ENCODE measurements around the gene TRIP10. TPM values are rescaled to one million over a fixed set of nuclear protein-coding genes. Genes with fewer than 3 reads are reported as not detected.
"Not testable (repeated sequence)": the region's sequence is repeated elsewhere in the genome, so short reads cannot be mapped to it uniquely, and the experiment has no call there.

TRIP10 gene
- total RNA-seq, 2 experiments from 2014 or later = 11.1 to 11.2 TPM

DNA sequence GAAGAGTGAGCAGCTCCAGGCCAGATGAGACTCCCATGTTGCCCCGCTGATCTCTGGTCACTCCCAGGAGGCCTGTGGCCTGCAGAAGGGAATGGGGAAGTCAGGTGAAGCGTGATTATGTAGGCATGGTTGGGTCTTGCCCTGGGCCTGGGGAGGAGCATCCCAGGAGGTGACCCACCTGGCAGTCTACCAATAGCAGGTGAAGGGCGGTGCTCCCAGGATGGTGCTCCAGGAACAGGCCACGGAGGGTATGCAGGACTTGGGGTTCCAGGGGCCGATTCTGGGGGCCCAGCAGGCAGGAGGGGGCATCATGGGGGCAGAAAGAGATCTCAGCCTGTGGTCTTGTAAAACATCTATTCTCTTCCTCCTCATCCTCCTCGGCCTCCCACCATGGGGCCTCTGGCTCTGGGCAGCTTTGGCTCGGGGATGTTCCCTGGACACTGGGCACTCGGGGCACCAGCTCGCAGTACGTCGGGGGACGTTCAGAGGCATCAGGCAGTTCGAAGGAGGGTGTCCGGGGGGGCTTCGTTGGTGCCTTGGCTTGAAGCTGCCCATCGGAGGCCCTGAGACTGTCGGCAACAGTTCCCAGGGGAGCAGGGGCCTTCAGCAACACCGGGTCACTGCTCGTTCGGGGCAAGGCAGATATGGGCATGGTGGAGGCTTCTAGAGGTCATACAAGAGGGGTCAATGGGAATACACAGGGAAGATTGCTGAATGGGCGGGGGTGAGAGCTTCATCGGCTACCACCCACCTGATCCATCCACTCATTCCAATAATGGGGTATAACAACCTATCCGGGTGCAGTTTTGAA, 15.4 kb downstream of the TRIP10 start:
- ChIA-PET CTCF (interaction anchor here (0.6 to 3.4 kb wide), 2 partner anchors 17 to 231 kb away, joined by 3 to 14 read pairs; partner anchors contain the start of gene GPR108), POLR2A (no interaction called here)
- Mint-ChIP-seq H3K4me1 (peaks cover 22% of the 10 kb centered on the region), H3K4me3 (no peak overlapping the region), H3K27ac (peak overlapping the region; percentile 41), H3K36me3 (ENCODE audit: low read depth) (peaks cover 39% of the 10 kb centered on the region), H3K9me3 (no peaks in the 10 kb centered on the region), H3K27me3 (no peaks in the 10 kb centered on the region)
- DNase-seq = no peak

DNA sequence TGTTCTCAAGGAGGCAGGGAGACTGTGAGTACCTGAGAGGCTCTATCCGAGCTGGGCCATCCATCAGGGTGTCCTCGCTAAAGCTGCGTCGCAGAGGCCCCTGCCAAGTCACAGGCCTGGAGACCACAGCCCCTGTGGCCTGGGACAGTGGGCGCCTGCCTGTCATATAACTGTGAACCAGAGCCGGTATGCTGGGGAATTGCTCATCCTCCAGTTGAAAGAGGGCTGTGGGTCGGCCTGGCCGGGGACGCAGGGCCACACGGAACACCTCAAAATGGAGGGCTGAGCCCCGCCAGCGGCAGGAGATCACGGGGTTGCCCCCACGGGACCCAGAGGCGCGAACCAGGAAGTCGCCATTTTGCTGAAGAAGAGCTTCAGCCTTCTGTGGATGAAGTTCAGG, 21.1 kb downstream of the TRIP10 start:
- Mint-ChIP-seq H3K27ac (no peak overlapping the region), H3K4me1 (peaks cover 17% of the 10 kb centered on the region), H3K9me3 (no peaks in the 10 kb centered on the region), H3K36me3 (ENCODE audit: low read depth) (peaks cover 31% of the 10 kb centered on the region), H3K27me3 (no peaks in the 10 kb centered on the region), H3K4me3 (no peak overlapping the region)
- ChIA-PET POLR2A (no interaction called here), CTCF (interaction anchor here (1.1 to 1.4 kb wide), 4 partner anchors 10 to 25 kb away, joined by 3 to 4 read pairs (median 4); no protein-coding TSS in a partner anchor)
- DNase-seq = no peak

DNA sequence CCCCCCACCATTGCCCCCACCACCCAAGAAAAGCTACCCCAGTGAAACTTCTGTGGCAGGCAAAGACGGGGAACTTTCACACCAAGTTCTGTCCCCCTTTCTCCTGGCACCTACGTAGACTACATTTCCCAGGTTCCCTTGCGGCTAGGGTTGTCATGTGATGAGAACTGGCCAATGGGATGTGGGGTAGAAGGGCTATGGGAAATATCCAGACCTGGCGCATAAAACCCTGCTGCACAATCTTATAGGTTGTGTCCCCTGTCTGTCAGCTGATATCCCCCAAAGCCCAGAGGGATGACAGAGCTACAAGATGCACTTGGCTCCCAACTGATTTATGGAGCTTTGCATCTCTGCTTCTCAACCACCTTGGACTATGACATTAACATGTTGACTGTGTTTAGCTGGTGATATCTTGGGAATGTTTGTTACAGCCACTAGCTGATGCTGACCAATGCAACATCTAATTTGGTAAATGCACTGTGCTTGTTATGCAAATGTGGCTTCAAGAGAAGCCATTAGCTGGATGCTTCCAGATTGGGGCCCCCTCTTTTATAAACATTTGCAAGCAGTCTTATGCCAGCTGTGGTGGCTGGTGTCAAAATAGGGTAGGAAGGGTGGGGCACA, 21.7 kb downstream of the TRIP10 start:
- ChIA-PET CTCF (interaction anchor here (1.1 to 1.4 kb wide), 4 partner anchors 10 to 25 kb away, joined by 3 to 4 read pairs (median 4); partner anchors contain the start of gene VAV1), POLR2A (no interaction called here)

DNA sequence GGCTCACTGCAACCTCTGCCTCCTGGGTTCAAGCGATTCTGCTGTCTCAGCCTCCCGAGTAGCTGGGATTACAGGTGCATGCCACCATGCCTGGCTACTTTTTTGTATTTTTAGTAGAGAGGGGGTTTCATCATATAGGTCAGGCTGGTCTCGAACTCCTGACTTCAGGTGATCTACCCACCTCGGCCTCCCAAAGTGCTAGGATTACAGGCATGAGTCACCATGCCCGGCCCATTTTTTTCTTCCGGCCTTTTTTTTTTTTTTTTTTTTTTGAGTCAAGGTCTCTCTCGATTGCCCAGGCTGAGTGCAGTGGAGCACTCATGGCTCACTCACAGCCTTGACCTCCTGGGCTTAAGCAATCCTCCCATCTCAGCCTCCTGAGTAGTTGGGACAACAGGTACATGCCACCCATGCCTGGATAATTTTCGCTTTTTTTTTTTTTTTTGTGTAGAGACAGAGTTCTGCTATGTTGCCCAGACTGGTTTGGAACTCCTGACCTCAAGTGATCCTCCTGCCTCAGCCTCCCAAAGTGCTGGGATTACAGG, 22.8 kb downstream of the TRIP10 start:
- POLR2A ChIA-PET, H3K4me3 Mint-ChIP-seq, H3K27me3 Mint-ChIP-seq, H3K27ac Mint-ChIP-seq, H3K9me3 Mint-ChIP-seq, DNase-seq: not testable (repeated sequence)
- CTCF ChIA-PET = interaction anchor here (0.6 kb wide), 1 partner anchor 117 kb away, joined by 5 read pairs; no protein-coding TSS in a partner anchor
- peaks cover 31% of the 10 kb centered on the region for H3K36me3 Mint-ChIP-seq (ENCODE audit: low read depth)
- peaks cover 30% of the 10 kb centered on the region for H3K4me1 Mint-ChIP-seq

More for the DNA sequence above, 21.7 kb downstream of the TRIP10 start:
- no peak overlapping the region for H3K27ac Mint-ChIP-seq
- H3K9me3 Mint-ChIP-seq = no peaks in the 10 kb centered on the region
- H3K36me3 Mint-ChIP-seq (ENCODE audit: low read depth) = peaks cover 31% of the 10 kb centered on the region
- H3K4me3 Mint-ChIP-seq = no peak overlapping the region
- no peaks in the 10 kb centered on the region for H3K27me3 Mint-ChIP-seq
- H3K4me1 Mint-ChIP-seq = peaks cover 22% of the 10 kb centered on the region
- DNase-seq = no peak

DNA sequence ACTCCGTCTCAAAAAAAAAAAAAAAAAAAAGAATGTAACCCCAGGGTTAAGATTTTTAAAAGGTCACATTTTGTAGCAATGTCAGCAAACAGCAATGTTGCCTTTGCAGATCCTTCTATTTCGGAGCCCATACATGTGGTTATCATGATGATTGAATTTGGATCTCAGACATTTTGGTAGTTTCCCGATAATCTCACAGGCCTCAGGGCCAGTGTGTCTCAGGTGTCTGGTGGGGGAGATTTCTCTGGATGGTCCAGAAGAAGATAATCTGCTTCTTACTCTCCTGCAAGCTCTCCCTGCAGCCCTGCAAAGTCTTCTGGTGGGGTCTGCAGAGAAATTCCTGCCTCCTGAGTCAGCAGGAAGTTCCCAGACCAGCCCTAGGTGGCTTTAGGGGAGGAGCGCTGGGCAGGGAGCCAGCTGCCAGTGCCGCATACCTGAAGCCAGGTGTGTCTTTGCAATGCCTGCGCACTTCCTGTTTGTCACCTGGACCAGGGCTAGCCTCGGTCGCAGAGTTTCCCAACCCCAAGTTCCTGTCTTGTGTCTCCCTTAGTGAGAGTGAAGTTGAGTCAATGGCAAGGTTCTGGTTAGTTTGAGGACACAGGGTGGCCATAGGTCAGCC, 26.4 kb downstream of the TRIP10 start:
- ChIA-PET POLR2A (no interaction called here), CTCF (interaction anchor here (0.6 kb wide), 1 partner anchor 305 kb away, joined by 3 read pairs; no protein-coding TSS in a partner anchor)
- H3K9me3 Mint-ChIP-seq = no peaks in the 10 kb centered on the region
- no peaks in the 10 kb centered on the region for H3K27me3 Mint-ChIP-seq
- peaks cover 46% of the 10 kb centered on the region for H3K4me1 Mint-ChIP-seq
- peak overlapping the region; percentile 93 for H3K27ac Mint-ChIP-seq
- peaks cover 12% of the 10 kb centered on the region for H3K36me3 Mint-ChIP-seq (ENCODE audit: low read depth)
- H3K4me3 Mint-ChIP-seq = peak overlapping the region; percentile 89
- DNase-seq = no peak

DNA sequence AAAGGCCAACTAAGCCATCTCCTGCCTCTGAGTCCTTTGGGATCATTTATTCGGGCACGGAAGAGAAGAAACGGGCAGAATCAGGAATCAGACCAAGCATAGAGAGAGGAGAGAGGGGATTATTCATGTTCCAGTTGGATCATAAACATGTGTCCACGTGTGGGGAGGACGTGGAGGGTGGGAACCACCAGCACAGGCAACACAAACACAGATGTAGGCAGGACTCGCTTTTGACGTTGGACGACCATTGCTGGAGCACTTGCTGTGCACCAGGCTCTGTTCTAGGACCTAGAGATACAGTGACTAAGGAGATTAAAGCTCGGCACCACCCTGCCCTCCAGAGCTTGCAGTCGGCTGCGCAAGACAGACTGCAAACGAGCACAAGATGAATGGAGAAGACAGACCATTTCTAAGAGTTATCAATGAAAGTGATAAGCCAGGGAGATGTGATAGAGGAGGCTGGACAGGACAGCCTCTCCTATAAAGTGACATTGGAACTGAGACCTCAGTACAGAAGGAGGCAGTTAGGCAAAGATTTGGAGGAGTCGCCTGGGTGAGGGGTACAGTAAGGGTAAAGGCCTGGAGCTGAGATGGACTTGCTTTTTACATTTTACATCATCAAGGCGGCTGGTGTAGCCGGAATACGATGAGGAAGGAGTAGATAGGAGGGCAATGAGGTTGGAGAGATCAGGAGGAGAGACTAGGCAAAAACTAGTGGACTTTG, 27.0 kb downstream of the TRIP10 start:
- no peaks in the 10 kb centered on the region for H3K27me3 Mint-ChIP-seq
- H3K4me1 Mint-ChIP-seq = peaks cover 50% of the 10 kb centered on the region
- H3K27ac Mint-ChIP-seq = peak overlapping the region; percentile 93
- POLR2A ChIA-PET = no interaction called here
- H3K4me3 Mint-ChIP-seq = peak overlapping the region; percentile 89
- DNase-seq = no peak
- no peaks in the 10 kb centered on the region for H3K9me3 Mint-ChIP-seq
- CTCF ChIA-PET = interaction anchor here (0.6 to 4.3 kb wide), 2 partner anchors 97 to 306 kb away, joined by 3 to 13 read pairs; no protein-coding TSS in a partner anchor
- H3K36me3 Mint-ChIP-seq (ENCODE audit: low read depth) = peaks cover 5% of the 10 kb centered on the region

DNA sequence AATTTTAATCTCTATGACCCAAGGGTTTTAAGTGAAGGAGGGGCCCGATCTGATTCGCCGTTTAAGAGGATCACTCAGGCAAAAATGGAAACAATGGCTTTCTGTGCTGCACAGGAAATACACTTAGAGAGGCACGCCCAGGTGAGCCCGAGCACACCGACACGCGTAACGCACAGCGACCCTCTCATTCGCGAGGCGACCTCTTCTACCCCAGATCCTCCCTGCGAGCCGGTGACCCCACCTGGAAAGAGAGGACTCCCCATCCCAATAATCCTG, 27.5 kb downstream of the TRIP10 start:
- DNase-seq = peak; percentile 72
- Mint-ChIP-seq H3K4me3 (peak overlapping the region; percentile 89), H3K9me3 (no peaks in the 10 kb centered on the region), H3K27ac (peak overlapping the region; percentile 93), H3K27me3 (no peaks in the 10 kb centered on the region), H3K36me3 (ENCODE audit: low read depth) (peaks cover 4% of the 10 kb centered on the region), H3K4me1 (peaks cover 55% of the 10 kb centered on the region)
- POLR2A ChIA-PET = no interaction called here
- CTCF ChIA-PET = interaction anchor here (4.3 kb wide), 1 partner anchor 97 kb away, joined by 13 read pairs; no protein-coding TSS in a partner anchor

DNA sequence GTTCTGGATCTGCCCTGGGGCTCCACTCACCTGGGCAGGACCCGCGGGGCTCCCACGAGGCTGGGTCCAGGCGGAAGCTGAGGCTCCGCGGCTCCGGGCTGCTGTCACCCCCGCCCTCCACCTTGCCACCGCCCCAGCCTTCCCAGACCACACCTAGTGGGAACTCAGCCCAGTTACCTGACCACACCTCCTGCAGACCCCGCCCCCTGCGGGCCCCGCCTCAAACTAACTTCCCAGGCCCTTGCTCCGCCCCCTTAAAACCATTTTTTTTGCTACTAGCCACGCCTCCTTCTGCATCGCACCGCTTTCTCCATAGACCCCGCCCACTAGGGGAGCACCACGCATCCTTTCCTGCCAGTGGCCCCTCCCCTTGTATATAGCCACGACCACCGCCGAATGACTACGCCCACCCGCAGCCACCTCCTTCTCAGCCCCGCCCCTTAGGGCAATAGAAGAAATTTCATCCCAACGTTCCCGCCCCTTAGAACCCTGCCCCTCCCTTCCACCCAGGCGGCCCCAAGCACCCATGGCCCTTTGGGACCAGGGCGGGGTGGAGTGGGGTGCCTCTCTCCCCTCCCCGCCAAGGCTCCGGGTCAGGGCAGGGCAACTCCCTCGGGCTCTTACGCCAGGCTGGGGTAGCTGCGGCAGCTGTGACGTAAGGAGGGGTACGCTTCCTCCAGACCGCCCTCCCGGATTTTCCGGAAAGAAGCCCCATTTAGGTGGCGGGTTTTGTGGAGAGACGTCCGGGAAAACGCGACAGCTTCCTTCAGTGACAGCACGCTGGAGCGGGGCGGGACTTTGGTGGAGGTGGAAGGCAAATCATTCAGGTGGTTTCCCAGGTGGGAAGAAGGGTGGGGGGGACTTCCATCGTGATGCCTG, 28.1 kb downstream of the TRIP10 start, which contains the start of gene SH2D3A:
SH2D3A (minus strand) TSS at position 79 of the 879 bp plus-strand sequence. CDS start 3,687 bp downstream, outside the sequence.
- Mint-ChIP-seq H3K4me3 (peak within 1 kb of the TSS; percentile 89), H3K9me3 (no peaks in the 10 kb centered on the region), H3K27me3 (no peaks in the 10 kb centered on the region), H3K36me3 (ENCODE audit: low read depth) (peaks cover 4% of the 10 kb centered on the region), H3K27ac (peak within 1 kb of the TSS; percentile 93), H3K4me1 (peaks cover 60% of the 10 kb centered on the region)
- ChIA-PET POLR2A (no interaction called here), CTCF (interaction anchor here (0.9 to 4.3 kb wide), 4 partner anchors 11 to 96 kb away, joined by 3 to 13 read pairs (median 3); no protein-coding TSS in a partner anchor)
- peak; percentile 97 for DNase-seq

DNA sequence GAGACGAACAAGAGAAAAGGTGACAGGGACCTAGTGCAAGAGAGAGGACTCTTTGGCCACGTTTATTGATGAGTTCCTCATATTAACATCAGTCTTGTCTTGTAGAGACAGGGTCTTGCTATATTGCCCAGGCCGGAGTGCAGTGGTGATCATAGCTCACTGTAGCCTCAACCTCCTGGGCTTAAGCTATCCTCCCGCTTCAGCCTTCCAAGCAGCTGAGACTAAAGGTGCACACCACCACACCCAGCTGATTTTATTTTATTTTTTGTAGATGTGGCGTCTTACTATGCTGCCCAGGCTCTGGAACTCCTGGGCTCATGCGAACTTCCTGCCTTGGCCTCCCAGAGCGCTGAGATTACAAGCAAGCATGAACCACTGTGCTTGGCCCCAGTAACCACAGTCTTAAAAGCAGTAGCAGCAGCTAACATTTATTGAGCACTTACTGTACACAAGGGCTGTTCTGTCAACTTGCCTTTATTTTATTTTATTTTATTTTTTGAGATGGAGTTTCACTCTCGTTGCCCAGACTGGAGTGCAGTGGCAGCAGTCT, 28.8 kb downstream of the TRIP10 start:
- DNase-seq = peak; percentile 36
- Mint-ChIP-seq H3K27me3 (no peaks in the 10 kb centered on the region), H3K4me1 (peaks cover 60% of the 10 kb centered on the region), H3K36me3 (ENCODE audit: low read depth) (peaks cover 5% of the 10 kb centered on the region), H3K4me3 (peak overlapping the region; percentile 89), H3K27ac (peak overlapping the region; percentile 93), H3K9me3 (no peaks in the 10 kb centered on the region)
- ChIA-PET POLR2A (no interaction called here), CTCF (interaction anchor here (0.9 to 4.3 kb wide), 5 partner anchors 11 to 95 kb away, joined by 3 to 13 read pairs (median 3); no protein-coding TSS in a partner anchor)

DNA sequence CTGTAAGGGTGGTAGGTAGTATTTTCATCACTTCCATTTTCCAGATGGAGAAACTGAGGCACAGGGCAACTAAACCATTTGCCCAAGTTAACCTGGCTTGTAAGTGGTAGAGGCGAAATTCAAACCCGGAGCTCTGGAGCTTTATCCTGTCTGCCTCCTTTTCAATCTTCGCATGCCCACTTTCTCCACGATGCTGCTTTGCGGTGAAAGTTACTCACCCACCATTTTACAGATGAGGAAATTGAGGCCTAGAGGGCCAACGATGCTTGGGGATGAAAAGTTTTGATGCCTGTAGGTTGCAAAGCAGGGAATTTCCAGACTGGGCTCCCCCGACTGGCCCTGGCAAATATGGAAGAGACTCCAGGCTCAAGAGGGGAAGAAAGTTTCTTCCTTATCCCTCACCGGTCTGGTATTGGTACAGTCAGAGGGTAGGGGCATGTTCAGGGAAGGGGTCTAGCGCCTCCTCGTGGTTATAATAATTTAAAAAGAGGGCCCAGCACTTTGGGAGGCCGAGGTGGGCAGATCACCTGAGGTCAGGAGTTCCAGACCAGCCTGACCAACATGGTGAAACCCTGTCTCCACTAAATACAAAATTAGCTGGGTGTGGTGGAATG, 29.6 kb downstream of the TRIP10 start:
- DNase-seq = no peak
- Mint-ChIP-seq H3K27me3 (no peaks in the 10 kb centered on the region), H3K4me1 (peaks cover 65% of the 10 kb centered on the region), H3K4me3 (no peak overlapping the region), H3K9me3 (no peaks in the 10 kb centered on the region), H3K36me3 (ENCODE audit: low read depth) (peaks cover 10% of the 10 kb centered on the region), H3K27ac (peak overlapping the region; percentile 68)
- ChIA-PET CTCF (interaction anchor here (1.1 to 4.3 kb wide), 5 partner anchors 10 to 94 kb away, joined by 3 to 13 read pairs (median 4); no protein-coding TSS in a partner anchor), POLR2A (no interaction called here)

DNA sequence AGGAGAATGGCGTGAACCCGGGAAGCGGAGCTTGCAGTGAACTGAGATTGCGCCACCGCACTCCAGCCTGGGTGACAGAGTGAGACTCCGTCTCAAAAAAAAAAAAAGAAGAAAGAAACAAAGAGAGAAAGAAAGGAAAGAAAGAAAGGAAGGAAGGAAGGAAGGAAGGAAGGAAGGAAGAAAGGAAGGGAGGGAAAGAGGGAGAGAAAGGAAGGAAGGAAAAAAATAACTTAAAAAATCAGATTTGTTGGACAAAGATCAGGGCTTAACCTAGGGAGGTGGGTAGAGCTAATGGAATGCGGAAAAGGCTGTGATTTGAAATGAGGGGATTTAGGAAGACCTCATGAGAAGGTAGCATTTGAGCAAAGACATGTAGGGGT, 32.2 kb downstream of the TRIP10 start:
- DNase-seq, H3K27me3 Mint-ChIP-seq: not testable (repeated sequence)
- Mint-ChIP-seq H3K4me1 (peaks cover 65% of the 10 kb centered on the region), H3K27ac (peak overlapping the region; percentile 92), H3K4me3 (peak overlapping the region; percentile 34), H3K36me3 (ENCODE audit: low read depth) (peaks cover 22% of the 10 kb centered on the region), H3K9me3 (peaks cover 11% of the 10 kb centered on the region)
- ChIA-PET POLR2A (interaction anchor here (1.2 kb wide), 1 partner anchor 8 kb away, joined by 3 read pairs; no protein-coding TSS in a partner anchor), CTCF (interaction anchor here (0.6 to 4.3 kb wide), 12 partner anchors 10 to 291 kb away, joined by 3 to 26 read pairs (median 4); partner anchors contain the start of genes DENND1C, GPR108 and TRIP10)
